CD4-positive, alpha-beta T cell treated with Interleukin-15 for 1 hour (primary cell): ENCODE measurements around the gene LUZP2.
"Not testable (repeated sequence)": the region's sequence is repeated elsewhere in the genome, so short reads cannot be mapped to it uniquely, and the experiment has no call there.

ENCODE experiments used
- DNase-seq: peaks from one replicate; pipeline ENCODE4 v3.0.0-alpha.2; 2020

The LUZP2 gene

DNA sequence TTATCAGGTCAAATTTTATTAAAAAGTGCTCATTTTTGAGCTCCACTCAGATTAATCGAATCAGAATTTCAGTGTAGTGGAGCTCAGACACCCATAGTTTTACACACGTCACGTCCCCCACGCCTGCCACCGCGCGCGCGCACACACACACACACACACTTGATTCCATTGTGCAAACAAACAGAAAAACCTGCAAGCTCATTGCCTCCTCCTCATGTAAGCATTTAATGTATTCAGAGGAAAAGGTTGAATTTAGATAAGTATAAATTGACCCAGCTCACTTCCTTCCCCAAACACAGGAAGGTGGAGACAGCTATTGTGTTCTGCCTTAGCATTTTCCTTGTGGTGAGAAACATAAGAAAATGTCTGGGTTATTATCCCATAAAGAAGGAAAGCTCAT is 336.7 kb downstream of the LUZP2 start:
- DNase-seq = no peak

DNA sequence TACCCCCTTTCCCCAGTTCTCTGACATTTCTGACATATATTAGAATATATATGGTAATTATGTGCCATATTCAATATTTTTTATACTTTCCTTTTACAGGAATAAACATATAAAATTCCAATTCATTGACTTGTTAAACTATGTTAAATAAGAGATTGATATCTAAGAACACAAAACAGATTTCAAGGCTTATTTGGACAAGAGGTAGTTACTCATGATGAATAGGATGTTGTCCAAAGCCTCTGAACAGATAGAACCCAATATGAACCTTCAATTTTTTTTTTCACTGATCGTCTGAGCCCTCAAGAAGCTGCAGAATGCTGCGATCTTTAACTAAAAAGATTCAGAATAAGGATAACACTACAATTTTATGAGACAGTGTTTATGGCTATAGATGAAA is 340.3 kb downstream of the LUZP2 start:
- no peak for DNase-seq

DNA sequence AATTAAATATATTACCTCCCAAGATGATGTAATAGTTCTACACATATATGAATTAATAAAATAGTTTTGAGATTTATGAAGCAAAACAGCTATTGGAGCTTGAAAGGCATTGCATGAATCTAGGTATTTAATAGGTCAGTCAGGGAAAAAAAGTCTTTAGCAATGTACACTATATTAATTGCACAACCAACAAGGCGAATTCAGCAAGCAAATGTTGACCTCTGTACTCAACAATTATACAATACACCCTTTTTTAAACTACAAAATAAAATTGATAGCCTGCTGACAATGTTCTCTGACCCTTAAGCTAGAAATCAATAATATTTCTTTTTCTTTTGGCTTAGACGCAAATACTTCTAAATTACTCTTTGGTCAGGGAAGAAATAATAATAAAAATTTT is 345.5 kb downstream of the LUZP2 start:
- DNase-seq = no peak

DNA sequence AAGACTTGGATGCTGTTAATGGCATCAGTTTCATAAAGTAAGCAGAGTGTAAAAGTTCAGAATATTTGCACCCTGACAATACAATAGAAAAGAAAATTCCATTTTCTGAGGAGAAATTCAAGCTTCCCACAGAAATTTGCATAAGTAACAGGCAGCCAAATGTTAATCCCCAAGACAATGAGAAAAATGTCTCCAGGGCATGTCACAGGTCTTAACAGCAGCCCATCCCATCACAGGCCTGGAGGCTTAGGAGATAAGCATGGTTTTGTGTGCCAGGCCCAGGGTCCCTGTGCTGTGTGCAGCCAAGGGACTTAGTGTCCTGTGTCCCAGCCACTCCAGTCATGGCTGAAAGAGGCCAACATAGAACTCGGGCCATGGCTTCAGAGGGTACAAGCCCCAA is 347.6 kb downstream of the LUZP2 start:
- no peak for DNase-seq

DNA sequence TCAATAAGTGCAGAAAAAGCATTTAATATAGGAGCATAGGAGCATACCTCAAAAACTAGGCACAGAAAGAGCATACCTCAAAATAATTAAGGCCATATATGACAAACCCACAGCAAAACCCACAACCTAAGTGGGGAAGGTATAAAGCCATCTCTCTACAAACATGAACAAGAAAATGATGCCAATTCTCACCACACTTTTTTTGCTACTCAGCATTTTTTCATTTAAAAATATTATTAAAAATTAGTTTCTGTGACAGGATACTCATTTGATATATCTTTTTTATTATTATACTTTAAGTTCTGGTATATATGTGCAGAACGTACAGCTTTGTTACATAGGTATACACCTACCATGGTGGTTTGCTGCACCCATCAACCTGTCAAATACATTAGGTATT is 352.0 kb downstream of the LUZP2 start:
- DNase-seq = no peak

DNA sequence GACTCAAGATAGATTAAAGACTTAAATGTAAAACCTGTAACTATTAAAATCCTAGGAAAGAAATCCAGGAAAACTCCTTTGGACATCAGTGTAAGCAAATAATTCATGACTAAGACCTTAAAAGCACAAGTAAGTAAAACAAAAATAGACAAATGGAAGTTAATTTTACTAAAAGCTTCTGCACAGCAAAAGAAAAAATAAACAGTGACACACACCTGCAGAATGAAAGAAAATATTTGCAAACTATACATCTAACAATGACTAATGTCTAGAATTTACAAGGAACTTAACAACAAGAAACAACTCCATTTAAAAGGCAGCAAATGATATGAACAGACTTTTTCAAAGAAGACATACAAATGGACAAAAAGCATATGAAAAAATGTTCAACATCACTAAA is 359.1 kb downstream of the LUZP2 start:
- no peak for DNase-seq

DNA sequence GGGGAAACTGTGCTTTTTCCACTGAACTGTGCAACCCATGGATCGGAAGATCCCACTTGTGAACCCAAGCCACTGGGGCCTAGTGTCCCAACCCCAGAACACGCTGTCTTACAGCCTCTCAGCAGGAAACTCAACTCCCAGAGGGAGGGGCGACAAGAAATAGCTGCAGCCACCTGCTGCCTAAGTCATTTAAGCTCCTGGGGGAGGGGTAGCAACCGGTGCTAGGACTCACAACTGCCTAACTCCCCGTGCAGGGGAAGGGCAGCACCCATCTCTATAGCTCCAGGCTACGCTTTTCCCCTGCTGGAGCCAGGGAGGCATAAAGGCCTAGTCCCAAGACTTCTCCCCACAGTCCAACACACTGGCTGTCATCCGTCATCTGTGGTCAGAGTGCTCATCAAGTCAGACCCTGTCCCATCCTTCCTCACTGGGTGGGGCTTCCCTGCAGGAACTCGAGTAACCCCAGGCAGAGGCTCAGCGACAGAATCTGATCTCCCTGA is 363.0 kb downstream of the LUZP2 start:
- no peak for DNase-seq

DNA sequence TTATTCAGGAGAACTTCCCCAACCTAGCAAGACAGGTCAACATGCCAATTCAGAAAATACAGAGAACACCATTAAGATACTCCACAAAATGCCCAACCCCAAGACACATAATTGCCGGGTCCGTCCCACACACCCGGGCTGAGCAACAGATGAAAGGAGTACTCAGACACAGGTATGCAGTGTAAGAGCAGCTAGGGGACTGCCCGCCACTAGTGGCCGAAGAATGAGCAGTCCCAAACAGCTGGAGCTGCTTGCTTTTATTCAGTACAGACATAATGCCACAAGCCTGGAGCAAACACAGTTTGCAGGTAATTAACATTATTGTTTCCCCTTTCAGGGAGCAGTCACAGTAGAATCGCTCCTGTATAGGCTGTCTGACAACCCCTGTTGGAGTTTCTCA is 364.6 kb downstream of the LUZP2 start:
- DNase-seq = no peak

DNA sequence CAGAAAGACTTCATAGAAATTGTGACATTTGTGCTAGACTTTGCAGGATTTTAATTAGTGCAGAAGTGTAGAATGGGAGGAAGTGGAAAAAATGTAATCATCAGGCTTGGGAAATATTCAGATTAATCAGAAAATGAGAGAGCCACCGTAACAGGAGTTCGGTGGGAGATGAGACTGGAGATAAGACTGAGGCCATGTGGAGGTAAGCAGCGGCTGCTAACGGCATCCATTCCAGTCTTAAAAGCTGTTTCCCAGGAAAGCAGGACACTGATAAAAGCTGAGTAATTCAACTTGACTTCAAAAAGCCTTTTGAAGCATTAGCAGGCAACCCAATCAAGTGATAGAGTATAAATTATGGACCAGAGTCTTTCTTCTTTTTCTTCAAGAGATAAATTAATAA is 369.9 kb downstream of the LUZP2 start:
- no peak for DNase-seq

DNA sequence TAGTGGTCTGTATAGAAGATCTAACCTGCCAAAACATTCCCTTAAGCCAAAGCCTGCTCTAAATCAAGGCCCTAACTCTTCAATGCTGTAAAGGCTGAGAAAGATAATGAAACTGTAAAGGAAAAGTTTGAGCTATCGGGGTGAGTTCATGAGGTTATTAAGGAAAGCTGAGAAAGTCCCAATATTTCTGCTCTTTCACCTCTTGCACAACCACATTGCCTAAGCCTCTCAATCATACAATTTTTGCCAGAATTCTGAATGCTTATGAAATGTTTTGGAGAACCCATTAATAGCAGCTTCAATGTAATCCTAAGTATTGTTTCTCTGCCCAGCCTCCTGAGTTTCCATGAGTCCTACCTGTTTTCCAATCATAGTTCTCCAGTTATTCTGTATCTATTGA is 373.2 kb downstream of the LUZP2 start:
- DNase-seq = no peak

DNA sequence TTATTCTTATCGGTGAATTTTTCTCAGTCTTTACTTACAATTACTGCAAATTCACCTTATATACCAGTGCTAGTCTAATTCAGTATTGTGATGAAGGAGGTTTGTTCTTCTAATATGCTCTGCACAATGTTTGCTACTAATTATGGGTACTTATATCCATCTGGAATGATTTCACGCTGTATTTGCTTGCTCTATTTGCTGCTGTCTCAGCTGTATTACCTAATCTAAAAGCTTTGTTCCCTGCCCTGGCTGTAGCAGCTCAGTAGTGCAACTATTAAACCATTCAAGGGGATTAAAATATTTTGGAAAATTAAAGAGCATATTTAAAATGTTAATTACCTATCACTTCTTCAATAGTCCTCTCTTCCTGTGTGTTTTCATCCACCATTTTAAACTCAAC is 375.3 kb downstream of the LUZP2 start:
- DNase-seq = no peak

DNA sequence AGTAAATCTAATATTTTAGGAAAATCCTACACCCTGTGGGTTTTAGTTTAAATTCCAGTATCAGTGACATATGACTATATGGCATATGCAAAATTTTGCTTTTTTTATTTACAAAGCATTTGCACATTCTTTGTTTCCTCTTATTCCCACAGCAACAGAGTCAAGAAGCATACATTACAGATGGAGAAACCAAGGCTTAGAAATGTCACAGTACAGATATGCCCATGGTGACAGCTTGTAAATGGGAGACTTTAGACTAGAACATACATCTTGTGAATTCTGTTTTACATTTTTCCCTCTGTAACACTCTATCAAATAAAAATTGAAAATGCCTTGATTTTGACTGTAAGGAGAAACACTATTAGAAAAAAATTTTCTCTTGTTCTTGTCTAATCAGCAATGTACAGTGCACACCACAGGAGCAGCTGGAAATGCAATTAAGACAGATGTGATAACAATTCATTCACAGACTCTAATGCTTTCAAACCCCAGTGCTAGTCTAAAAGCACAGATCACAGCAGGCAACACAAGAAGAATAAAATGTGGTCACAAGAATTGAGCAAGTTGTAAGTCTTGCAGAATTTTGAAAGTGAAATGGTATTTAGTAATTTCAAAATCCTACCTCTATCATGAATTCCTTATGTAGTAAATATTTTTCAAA is 375.9 kb downstream of the LUZP2 start:
- DNase-seq = no peak

DNA sequence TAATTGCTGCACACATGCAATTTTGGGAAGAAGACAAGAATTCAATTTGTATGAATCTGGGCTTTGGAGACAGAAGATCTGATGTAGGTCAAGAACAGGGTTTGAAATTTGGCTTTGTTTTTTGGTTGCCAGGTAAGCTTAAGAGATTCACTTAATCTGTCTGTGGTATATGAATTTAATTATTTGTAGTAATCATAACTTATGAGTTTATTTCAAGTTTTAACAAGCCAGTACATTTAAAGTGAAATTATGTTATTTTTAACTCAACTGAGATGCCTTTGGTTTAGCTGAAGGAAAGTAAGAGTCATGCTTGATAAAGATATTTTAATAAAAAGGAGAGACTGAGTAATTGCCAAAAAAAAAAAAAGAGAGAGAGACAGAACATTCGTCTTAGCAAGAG is 384.1 kb downstream of the LUZP2 start:
- DNase-seq = no peak

DNA sequence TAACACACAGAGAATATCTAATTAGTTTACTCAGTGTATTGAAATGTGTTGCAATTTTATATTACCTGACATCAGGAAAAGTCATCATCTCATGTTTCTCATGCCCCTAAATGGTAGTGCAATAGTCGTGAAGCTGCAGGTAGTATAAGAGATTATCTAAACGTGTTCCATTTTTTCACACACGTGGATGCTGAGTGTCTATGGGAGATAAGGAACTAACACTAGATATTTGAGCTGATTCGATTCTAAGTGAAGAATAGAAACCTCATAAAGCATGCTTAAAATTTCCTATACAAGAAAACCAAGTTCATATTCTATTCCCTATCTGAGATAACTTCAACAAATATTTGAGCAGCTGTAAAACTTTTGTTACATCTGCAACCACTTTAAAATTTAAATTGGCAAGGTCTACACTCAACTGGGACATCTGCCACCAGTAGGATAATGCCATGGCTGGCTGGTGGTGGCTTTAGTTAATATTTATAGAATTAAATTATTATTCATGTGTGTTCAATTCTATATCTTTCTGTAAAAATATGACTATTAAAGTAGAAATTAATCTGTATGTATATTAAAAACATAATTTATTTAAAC is 388.8 kb downstream of the LUZP2 start:
- DNase-seq = no peak

DNA sequence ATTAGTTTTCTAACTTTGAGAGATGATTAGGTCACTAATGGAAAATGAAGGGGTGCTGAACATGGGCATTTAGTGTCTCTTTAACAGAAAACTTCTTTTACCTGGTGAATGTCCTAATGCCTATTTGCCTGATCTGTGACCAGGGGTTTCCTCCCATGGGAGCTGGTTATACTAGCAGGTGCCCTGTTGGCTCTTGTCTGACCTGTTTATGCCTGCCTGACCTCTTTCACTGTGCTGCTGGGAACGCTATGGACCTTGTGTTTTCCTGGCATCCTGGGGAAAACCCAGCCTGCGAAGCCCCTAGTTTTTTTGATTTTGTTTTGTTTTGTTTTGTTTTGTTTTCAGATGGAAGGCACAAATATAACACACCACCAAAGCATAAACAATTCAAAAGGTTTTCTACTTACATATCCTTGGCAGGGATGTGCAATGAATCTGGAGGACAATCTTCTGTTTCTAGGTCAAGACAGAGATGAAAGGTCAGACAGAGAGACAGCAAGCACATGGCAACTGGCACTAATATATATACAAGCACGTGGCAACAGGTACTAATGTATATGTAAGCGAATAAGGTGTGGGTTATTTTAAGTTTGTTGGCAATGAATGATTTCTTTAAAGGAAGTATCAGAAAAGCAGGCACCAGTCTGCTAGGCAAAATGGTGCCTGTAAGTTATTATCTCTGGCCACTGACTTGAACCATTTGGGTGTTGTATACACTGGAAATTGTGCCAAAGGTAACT is 390.2 kb downstream of the LUZP2 start:
- no peak for DNase-seq

DNA sequence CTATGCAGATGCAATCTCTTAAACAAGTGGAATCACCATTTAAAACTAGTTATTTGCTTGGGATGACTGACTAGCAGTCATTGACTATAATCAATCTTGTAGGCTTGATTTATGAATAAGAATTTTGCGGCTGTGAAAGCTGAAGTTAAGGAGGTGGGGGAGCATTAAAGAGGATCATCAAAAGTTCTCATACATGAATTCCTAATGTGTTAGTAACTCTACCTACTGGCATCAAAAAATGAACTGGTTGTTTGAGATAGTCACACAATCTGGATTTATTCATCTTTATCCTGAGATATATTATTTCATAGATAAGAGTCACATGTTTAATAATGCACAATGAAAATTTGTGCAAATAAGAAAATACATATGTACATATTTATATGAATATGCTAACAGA is 393.6 kb downstream of the LUZP2 start:
- no peak for DNase-seq

DNA sequence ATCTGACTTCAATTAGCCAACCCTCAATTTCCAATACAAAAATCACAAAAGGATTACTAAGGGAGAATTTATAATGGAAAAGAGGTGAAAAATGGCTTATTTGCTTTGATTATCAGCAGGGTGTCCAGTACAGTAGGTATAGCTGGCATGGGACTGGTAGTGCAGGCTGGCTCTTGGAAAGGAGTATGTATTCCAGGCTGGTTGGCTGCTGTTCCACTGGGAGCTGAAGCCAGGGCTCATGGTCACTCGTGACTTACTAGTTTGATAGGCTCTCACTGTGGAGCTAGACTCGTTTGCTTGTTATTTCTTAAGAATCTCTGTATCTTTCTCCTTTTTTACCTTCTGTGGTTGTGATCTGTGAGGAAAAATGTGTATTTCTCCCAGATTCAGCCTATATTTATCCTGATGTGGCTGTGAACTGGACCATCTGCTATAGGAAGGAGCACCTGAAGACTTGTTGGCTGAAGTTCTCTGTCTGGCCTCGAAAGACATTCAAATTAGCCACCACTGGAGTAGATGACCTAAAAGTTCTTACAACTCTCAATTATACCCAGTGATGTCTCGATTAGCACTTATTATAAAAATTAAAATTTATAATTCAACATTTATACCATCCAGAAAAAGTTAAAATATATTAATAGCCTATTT is 395.1 kb downstream of the LUZP2 start:
- not testable (repeated sequence) for DNase-seq

DNA sequence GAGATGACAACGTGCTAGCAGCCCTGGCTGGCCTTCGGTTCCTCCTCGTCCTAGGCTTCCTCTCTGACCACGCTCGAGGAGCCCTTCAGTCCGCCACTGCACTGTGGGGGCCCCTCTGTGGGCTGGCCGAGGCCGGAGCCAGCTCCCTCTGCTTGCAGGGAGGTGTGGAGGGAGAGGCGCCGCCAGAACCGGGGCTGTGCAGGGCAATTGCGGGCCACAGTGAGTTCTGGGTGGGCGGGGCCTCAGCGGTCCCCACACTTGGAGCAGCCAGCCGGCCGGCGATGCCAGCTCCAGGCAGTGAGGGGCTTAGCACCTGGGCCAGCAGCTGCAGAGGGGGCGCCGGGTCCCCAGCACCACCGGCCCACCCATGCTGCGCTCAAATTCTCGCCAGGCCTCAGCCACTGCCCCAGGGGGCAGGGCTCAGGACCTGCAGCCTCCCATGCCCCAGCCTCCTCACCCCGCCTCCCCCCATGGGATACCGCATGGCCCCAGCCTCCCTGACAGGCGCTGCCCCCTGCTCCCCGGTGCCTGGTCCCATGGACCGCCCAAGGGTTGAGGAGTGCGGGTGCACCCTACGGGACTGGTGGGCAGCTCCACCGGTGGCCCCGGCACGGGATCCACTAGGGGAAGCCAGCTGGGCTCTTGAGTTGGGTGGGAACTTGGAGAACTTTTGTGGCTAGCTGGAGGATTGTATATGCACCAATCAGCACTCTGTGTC is 399.4 kb downstream of the LUZP2 start:
- no peak for DNase-seq

DNA sequence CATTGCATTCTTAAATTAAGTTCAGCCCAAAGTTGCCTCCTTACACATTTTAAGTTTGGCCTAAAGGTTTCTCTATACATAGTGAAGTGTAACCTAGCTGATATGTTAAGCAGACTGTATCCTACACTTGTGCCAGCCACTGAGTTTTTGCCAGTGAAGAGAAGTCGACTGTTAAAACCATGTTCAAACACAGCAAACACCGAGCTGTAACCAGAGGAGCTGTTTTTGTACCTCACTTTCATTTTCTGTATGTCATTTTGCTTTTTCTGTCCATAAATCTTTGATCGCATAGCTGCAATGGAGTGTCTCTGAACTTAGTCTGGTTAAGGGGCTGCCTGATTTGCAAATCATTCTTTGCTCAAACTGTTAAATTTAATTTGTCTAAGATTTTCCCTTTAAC is 403.7 kb downstream of the LUZP2 start:
- no peak for DNase-seq

DNA sequence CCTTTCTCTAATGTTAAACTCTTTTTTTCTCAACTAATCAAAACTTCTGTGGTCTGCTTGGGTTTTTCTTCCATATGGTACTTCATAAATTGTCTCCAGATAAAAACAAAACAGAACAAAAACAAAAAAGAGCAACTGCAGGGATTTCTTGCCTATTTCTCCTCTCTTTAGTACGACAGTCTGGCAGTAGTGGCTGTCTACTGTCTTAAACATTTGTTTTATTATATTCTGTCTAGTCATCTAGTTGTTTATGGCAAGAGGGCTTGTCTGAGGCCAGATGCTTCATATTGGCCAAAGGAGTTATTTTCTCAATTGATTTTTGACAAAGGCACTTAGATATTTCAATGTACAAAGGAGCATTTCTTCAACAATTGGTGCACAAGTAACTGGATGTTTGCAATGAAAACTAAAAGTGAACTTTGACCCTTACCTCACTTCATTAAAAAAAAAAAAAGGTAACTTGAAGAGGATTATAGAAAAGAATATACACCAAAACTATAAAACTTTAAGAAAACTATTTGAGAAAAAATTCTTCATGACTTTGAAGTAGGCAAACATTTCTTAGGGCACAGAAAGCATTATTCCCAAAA is 404.2 kb downstream of the LUZP2 start:
- DNase-seq = no peak

DNA sequence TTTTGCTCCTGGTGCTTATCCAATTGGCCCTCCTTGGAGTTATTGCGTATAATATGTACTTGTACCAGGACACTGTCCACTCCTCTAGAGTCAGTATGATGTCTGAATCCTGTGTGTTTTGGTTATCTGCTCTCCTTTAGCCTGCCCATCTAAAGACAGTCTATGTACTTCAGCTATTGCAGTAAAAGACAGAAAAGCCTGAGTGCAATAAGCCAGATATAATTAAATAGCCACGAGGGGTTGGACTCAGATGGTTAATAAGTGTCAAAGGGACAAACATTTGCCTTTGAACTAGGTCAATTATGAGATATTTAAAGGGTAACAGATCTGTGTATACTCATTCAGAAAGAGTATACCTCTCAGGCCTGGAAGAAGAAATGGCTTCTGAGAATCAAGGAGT is 406.7 kb downstream of the LUZP2 start:
- DNase-seq = no peak

DNA sequence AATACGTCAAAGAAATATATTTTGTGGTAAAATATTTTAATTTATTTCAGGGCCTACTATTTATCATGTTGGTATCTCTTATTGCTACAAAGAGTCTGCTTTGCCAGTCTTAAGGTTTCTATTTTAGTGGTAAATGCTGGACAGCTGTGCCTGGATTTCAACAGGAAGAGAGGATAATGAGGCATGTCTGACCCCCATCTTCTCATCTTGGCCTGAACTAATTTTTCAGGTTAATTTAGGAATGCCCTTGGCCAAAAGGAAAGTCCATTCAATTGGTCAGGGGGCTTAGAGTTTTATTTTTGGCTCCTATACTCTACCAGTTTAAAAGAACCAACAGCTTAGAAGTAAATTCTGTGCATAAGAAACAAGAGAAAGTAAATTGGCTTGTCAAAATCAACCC is 428.2 kb downstream of the LUZP2 start:
- DNase-seq = no peak
